ENCODE results near the gene AAMP. TPM values are rescaled to one million over a fixed set of nuclear protein-coding genes. Genes with fewer than 3 reads are reported as not detected.
A peak's percentile ranks its signal among the peaks of the same experiment; 100 is the strongest.

The AAMP gene
- total RNA-seq, 2 donors from 2014 or later: 95.9 to 97.5 TPM

- ATAC-seq (ENCODE audit: insufficient number of reproducible peaks, low FRiP score, low read depth) (no peak), DNase-seq (ENCODE audit: low spot score) (no peak)
- Histone ChIP-seq H3K27me3 (replicated peaks; ENCODE audit: insufficient read depth) (no peaks in the 10 kb centered on the region), H3K27ac (peak overlapping the region; percentile 97 to 99), H3K4me1 (ENCODE audit: control insufficient read depth in 1 of 2, low read depth in 2 of 2) (peaks cover 39 to 50% of the 10 kb centered on the region in 2 donors), H3K4me3 (peak overlapping the region; percentile 95), H3K9me3 (no peaks in the 10 kb centered on the region), H3K36me3 (no peaks in the 10 kb centered on the region)
- TF ChIP-seq, protein P1, sequence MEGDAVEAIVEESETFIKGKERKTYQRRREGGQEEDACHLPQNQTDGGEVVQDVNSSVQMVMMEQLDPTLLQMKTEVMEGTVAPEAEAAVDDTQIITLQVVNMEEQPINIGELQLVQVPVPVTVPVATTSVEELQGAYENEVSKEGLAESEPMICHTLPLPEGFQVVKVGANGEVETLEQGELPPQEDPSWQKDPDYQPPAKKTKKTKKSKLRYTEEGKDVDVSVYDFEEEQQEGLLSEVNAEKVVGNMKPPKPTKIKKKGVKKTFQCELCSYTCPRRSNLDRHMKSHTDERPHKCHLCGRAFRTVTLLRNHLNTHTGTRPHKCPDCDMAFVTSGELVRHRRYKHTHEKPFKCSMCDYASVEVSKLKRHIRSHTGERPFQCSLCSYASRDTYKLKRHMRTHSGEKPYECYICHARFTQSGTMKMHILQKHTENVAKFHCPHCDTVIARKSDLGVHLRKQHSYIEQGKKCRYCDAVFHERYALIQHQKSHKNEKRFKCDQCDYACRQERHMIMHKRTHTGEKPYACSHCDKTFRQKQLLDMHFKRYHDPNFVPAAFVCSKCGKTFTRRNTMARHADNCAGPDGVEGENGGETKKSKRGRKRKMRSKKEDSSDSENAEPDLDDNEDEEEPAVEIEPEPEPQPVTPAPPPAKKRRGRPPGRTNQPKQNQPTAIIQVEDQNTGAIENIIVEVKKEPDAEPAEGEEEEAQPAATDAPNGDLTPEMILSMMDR (IDR thresholded peaks at IDR 0.05): no peak
These were observed 52.3 kb downstream of the AAMP start for GRCh38 chr2:218217360-218218267.

DNA sequence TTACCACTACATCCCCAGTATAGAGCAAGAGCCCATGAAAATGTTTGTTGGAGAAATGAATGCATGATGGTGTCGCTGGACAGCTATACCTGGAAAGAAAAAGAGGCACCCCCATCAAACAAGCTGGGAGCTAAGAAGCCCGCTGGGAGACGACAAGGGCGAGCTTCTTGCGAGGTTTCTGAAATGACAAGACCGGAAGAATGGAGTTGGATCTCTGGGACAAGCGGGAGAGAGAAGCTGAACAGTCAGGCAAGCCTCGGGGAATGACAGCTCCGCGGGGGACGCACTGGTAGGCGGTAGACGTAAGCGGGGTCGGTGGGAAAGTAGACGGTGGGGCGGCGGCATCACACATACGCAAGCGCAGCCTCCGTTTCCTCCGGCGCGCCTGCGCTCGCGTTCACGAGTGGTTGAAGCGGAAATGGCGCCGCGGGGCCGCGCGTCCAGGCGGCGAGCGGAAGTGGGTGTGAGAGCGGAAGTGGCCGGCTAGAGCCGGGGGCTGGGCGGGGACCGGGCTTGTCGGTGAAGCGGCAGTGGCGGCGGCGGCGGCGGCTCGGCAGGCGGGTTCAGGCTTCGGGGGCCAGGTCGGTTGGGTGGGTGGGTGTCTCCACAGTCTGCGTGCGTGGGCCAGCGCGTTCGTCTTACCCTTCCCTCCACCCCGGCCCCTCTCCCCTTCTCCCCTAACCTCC is 53.1 kb downstream of the AAMP start, which contains the start of gene ARPC2:
Gene ARPC2, plus strand, starts transcription at position 516 of the 686 bp plus-strand sequence. CDS start 282 bp downstream, outside the sequence.
- Histone ChIP-seq H3K36me3 (no peaks in the 10 kb centered on the region), H3K27me3 (replicated peaks; ENCODE audit: insufficient read depth) (no peaks in the 10 kb centered on the region)

DNA sequence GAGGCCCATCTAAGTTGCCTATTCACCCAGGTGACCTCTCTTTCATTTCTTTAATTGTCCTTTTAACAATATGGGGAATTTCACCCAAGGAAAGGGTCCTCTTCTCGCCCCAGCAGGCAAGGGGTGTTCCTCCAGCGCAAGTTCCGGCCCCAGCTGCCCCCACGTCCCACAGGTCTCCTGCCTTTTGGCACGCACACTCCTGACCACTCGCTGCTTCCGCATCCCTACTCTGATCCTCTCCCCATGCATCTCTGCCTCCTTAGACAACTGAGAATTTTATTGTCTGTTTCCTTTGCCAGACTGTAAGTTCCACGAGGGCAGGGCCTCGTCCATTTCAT is 53.6 kb downstream of the AAMP start:
- Histone ChIP-seq H3K27ac (peak overlapping the region; percentile 97 to 99), H3K9me3 (no peaks in the 10 kb centered on the region), H3K36me3 (no peaks in the 10 kb centered on the region), H3K4me1 (ENCODE audit: control insufficient read depth in 1 of 2, low read depth in 2 of 2) (peaks cover 30 to 37% of the 10 kb centered on the region in 2 donors), H3K27me3 (replicated peaks; ENCODE audit: insufficient read depth) (no peaks in the 10 kb centered on the region), H3K4me3 (peak overlapping the region; percentile 95)
- DNase-seq (ENCODE audit: low spot score) (no peak), ATAC-seq (ENCODE audit: insufficient number of reproducible peaks, low FRiP score, low read depth) (peak; percentile 30)
- TF ChIP-seq, protein P1 (IDR thresholded peaks at IDR 0.05): no peak

More for the DNA sequence above, 53.1 kb downstream of the AAMP start, which contains the start of gene ARPC2:
- Histone ChIP-seq H3K27ac (peak within 1 kb of the TSS; percentile 97 to 99), H3K4me1 (ENCODE audit: control insufficient read depth in 1 of 2, low read depth in 2 of 2) (peaks cover 31 to 42% of the 10 kb centered on the region in 2 donors), H3K4me3 (peak within 1 kb of the TSS; percentile 95), H3K9me3 (no peaks in the 10 kb centered on the region)
- DNase-seq (ENCODE audit: low spot score) (peak; percentile 75), ATAC-seq (ENCODE audit: insufficient number of reproducible peaks, low FRiP score, low read depth) (peak; percentile 67)
- TF ChIP-seq, protein P1 (IDR thresholded peaks at IDR 0.05): peak; percentile 23

Other genes with a start within 250 kb of the AAMP start
- under 1 TPM in 1 of 2 donors, not detected in 1; 0.68 TPM for gene RUFY4, start 200.9 kb downstream of the AAMP start, total RNA-seq
- 1 to 10 TPM in 1 of 2 donors, not detected in 1; 3.0 TPM for gene CXCR2, start 144.1 kb downstream of the AAMP start, total RNA-seq
- 1 to 10 TPM in 1 of 2 donors, under 1 TPM in 1; 0.41 to 4.4 TPM for gene CXCR1, start 103.2 kb downstream of the AAMP start, total RNA-seq
- gene ARPC2, start 52.9 kb downstream of the AAMP start, total RNA-seq: 100 to 1,000 TPM; 378 to 469 TPM
- 1 to 10 TPM; 3.5 to 4.2 TPM for gene GPBAR1, start 9.1 kb downstream of the AAMP start, total RNA-seq
- gene PNKD, start 382 bp upstream of the AAMP start, total RNA-seq: 10 to 100 TPM; 19.4 to 38.4 TPM
- 100 to 1,000 TPM; 324 to 369 TPM for gene TMBIM1, start 22.4 kb upstream of the AAMP start, total RNA-seq
- not detected for gene CATIP, start 86.7 kb upstream of the AAMP start, total RNA-seq
- gene SLC11A1, start 112.1 kb upstream of the AAMP start, total RNA-seq: 100 to 1,000 TPM; 122 to 190 TPM
- gene CTDSP1, start 129.7 kb upstream of the AAMP start, total RNA-seq: 100 to 1,000 TPM; 141 to 182 TPM
- 1 to 10 TPM in 1 of 2 donors, not detected in 1; 3.6 TPM for gene VIL1, start 149.0 kb upstream of the AAMP start, total RNA-seq

Data from thoracic aorta (tissue), 2 donors.